ENCODE measurements around the gene EIF4E2. TPM values are rescaled to one million over a fixed set of nuclear protein-coding genes. Genes with fewer than 3 reads are reported as not detected.

EIF4E2 gene
- total and polyA plus RNA-seq, 5 donors: 32.1 to 49.4 (median 44.0) TPM

DNA sequence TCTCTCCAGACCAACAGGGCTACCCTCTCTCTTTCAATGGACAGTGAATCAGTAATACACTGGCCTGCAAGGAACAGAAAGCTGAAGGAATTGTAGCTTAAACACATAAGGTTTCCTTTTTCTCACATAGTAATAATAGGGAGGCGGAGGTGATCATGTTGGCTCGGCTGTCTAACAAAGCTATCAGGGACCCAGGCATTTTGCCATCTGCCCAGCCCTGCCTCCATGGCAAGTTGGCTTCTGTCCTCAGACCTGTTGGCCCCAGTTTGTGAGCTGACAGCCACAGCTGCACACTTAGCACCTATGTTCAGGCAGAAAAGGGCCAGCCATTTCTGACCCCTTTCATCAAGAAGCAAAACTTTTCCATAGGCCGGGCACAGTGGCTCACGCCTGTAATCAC, 13.0 kb upstream of the EIF4E2 start:
- Histone ChIP-seq H3K27me3 (ENCODE audit: control insufficient read depth, insufficient read depth) (no peaks in the 10 kb centered on the region), H3K4me3 (ENCODE audit: low read length) (no peak overlapping the region), H3K27ac (ENCODE audit: low read length) (no peak overlapping the region), H3K9me3 (ENCODE audit: control insufficient read depth, low read length) (peaks cover 2% of the 10 kb centered on the region), H3K4me1 (ENCODE audit: control insufficient read depth, insufficient read depth, low read length) (no peaks in the 10 kb centered on the region)
- ATAC-seq (no peak), DNase-seq (peak in 1 of 3 donors; percentile 69)
- 64% methylated on average over 4 of the region's 4 CpGs for WGBS
- intact Hi-C loops (cut with DNase I): no loop called here

DNA sequence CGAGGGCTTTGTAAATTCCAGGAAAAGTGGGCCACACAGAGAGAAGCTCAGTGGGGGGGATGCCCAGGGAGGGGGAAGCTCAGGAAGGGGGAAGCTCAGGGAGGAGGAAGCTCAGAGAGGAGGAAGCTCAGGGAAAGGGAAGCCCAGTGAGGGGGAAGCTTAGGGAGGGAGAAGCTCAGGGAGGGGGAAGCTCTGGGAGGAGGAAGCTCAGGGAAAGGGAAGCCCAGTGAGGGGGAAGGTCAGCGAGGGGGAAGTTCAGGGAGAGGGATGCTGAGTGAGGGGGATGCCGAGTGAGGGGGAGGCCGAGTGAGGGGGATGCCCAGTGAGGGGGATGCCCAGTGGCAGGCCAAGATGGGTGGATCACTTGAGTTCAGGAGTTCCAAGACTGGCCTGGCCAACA, 11.8 kb upstream of the EIF4E2 start:
- Histone ChIP-seq H3K27me3 (ENCODE audit: control insufficient read depth, insufficient read depth) (no peaks in the 10 kb centered on the region), H3K27ac (ENCODE audit: low read length) (no peak overlapping the region), H3K9me3 (ENCODE audit: control insufficient read depth, low read length) (peaks cover 2% of the 10 kb centered on the region), H3K4me3 (ENCODE audit: low read length) (no peak overlapping the region), H3K4me1 (ENCODE audit: control insufficient read depth, insufficient read depth, low read length) (no peaks in the 10 kb centered on the region)
- no peak for DNase-seq
- intact Hi-C loops (cut with DNase I): no loop called here
- 22% methylated on average over 4 of the region's 4 CpGs for WGBS
- no peak for ATAC-seq

DNA sequence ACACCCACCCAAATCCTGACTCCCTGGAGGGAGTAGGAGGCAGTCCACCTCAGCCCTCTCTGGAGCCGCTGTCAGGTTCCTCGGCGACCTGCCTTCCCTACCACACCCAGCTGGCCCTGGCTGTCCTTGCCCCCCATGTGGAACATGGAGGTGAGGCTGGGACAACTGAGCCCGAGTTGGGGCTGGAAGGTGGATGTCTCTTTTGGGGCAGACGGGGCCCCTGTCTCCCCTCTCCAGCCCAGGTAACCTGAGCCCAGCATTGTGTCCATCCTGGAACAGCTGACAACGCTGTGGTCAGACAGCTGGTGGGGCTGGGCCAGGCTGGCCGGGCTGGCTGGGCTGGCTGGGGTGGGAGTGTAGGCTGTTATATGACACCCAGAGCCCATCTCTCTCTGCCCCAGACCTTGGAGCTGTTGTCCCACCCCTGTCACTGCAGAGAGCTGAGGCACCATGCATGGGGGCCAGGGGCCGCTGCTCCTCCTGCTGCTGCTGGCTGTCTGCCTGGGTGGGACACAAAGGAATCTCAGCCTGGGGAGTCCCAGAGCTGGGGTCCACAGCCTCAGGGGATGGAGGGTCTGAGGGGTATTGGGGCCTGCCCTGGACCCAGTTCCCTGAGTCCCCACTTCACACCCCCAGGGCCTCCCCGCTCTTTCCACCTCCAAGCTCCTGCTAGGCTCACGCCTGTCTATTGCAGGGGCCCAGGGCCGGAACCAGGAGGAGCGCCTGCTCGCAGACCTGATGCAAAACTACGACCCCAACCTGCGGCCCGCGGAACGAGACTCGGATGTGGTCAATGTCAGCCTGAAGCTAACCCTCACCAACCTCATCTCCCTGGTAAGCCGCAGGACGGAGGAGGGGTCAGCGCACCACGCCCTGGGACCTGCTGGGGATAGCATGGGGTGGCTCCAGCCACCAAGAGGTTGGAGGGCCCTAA, 10.9 kb upstream of the EIF4E2 start, which contains the start of gene CHRNG:
CHRNG (plus strand) TSS at position 395 of the 934 bp plus-strand sequence; CDS start at position 451, 56 bp downstream.
- Histone ChIP-seq H3K4me3 (ENCODE audit: low read length) (no peak within 1 kb of the TSS), H3K27ac (ENCODE audit: low read length) (no peak within 1 kb of the TSS), H3K9me3 (ENCODE audit: control insufficient read depth, low read length) (peaks cover 2% of the 10 kb centered on the region), H3K4me1 (ENCODE audit: control insufficient read depth, insufficient read depth, low read length) (no peaks in the 10 kb centered on the region), H3K27me3 (ENCODE audit: control insufficient read depth, insufficient read depth) (no peaks in the 10 kb centered on the region)
- ATAC-seq: no peak
- DNase-seq: no peak
- WGBS: 65% methylated on average over 23 of the region's 23 CpGs
- intact Hi-C loops (cut with DNase I): no loop called here

DNA sequence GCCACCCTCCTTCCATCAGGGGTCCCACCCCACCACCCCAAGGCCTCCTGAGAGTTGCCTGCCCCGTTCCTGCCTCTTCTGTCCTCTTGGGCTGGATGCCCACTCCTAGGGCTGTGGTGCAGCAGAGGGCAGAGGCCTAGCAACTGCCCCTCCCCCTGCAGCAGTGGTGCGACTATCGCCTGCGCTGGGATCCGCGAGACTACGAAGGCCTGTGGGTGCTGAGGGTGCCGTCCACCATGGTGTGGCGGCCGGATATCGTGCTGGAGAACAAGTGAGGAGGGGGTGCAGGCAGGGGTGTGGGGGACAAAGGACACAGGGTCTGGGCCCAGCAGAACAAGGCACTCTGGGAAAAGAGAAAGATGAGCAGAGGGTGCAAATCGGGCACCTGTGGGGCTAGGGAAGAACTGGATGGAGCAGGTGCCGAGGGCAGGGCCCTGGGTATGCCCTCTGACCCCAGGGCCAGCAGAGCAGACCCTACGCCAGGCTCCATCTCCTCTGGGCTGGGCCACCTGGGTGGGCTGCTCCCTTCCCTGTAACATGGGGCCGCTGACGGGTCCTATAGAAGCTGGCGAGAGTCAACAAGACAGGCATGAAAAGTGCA, 9.9 kb upstream of the EIF4E2 start:
- no peak overlapping the region for H3K4me3 ChIP-seq (ENCODE audit: low read length)
- intact Hi-C loops (cut with DNase I): no loop called here
- H3K9me3 ChIP-seq (ENCODE audit: control insufficient read depth, low read length): peaks cover 2% of the 10 kb centered on the region
- DNase-seq (peak in 1 of 3 donors; percentile 36), ATAC-seq (no peak)
- no peaks in the 10 kb centered on the region for H3K27me3 ChIP-seq (ENCODE audit: control insufficient read depth, insufficient read depth)
- WGBS: 87% methylated on average over 17 of the region's 17 CpGs
- H3K4me1 ChIP-seq (ENCODE audit: control insufficient read depth, insufficient read depth, low read length): no peaks in the 10 kb centered on the region
- H3K27ac ChIP-seq (ENCODE audit: low read length): no peak overlapping the region

DNA sequence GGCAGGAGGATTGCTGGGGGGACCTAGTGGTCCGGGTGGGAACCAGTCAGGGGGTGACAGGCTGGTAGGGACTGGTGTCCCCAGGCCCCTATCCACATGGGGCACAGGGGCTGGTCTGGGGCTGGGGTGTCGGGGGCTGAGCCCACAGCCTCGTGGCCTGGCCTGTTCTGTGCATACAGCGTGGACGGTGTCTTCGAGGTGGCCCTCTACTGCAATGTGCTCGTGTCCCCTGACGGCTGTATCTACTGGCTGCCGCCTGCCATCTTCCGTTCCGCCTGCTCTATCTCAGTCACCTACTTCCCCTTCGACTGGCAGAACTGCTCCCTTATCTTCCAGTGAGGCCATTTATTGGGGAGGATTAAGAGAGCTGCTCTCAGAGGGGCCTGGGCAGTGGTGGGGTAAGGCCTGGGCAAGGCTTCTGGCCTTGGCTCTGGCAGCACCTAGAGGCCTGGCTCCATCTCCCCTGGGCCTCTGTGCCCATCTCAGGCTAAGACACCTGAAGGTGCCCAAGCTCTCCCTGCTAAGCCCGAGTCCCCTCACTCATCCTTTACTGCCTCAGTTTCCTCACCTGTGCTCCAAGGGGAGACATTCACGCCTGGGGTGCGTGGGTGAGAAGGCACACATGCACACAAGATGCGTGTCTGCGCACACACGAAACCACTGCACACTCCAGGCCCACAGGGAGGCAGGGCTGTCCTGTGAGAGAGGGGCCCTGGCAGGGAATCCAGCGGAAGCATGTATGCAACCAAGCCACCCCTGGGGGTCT, 9.1 kb upstream of the EIF4E2 start:
- Histone ChIP-seq H3K27me3 (ENCODE audit: control insufficient read depth, insufficient read depth) (no peaks in the 10 kb centered on the region), H3K27ac (ENCODE audit: low read length) (no peak overlapping the region), H3K4me3 (ENCODE audit: low read length) (no peak overlapping the region), H3K9me3 (ENCODE audit: control insufficient read depth, low read length) (no peaks in the 10 kb centered on the region), H3K4me1 (ENCODE audit: control insufficient read depth, insufficient read depth, low read length) (no peaks in the 10 kb centered on the region)
- 54% methylated on average over 19 of the region's 19 CpGs for WGBS
- no peak for DNase-seq
- intact Hi-C loops (cut with DNase I): no loop called here
- no peak for ATAC-seq

DNA sequence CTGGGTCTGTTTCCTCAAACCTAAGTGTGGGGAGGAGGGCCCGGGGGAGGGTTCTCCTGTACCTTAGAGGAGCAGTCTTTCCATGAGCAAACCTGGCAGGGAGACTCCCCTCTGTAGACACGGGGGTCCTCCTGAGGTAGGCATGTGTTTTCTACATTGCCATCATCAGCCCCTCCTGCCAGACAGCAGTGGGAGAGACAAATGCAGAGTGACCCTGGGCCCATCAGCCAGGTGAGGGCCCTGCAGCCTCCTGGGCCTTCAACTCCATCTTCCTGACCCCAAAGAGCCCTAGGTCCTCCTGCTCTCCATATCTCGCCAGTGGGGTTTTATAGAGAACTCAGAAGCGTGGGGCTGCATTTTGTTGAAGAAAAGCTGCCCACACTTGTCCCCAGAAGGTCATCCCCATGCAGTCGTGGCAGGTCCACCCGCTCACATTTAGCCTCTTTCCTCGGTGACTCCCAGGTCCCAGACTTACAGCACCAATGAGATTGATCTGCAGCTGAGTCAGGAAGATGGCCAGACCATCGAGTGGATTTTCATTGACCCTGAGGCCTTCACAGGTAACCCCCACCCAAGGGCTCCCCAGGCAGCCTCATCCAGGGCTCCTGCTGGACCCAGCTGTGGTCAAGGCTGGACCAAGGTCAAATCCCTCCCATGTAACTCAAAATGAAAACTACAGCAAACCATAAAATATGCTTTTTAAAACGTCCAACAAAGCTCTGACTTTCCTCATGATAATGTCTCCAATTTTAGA, 8.4 kb upstream of the EIF4E2 start:
- intact Hi-C loops (cut with DNase I): no loop called here
- no peaks in the 10 kb centered on the region for H3K9me3 ChIP-seq (ENCODE audit: control insufficient read depth, low read length)
- H3K27ac ChIP-seq (ENCODE audit: low read length): no peak overlapping the region
- 61% methylated on average over 9 of the region's 9 CpGs for WGBS
- no peak overlapping the region for H3K4me3 ChIP-seq (ENCODE audit: low read length)
- no peaks in the 10 kb centered on the region for H3K27me3 ChIP-seq (ENCODE audit: control insufficient read depth, insufficient read depth)
- DNase-seq (no peak), ATAC-seq (no peak)
- no peaks in the 10 kb centered on the region for H3K4me1 ChIP-seq (ENCODE audit: control insufficient read depth, insufficient read depth, low read length)

DNA sequence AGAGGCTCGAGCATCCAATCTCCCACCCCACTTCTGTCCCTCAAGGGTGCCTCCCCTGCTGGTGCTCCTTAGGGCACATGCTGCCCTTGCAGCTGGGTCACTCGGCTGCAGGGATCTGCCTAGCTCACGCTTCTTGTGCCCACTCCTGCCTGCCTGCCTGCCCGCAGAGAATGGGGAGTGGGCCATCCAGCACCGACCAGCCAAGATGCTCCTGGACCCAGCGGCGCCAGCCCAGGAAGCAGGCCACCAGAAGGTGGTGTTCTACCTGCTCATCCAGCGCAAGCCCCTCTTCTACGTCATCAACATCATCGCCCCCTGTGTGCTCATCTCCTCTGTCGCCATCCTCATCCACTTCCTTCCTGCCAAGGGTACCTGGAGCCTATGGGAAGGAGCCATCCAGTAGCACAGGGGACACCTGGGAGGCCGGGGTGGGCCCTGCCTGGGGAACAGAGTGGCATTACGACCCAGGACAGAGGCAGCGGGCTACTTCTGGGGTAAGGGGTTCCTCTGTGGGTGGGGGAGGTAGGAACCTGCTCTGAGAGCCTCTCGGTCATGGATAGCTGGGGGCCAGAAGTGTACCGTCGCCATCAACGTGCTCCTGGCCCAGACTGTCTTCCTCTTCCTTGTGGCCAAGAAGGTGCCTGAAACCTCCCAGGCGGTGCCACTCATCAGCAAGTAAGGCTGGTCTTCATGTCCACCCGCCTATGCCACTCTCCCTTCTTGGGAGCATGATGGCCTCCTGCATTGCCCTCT, 7.6 kb upstream of the EIF4E2 start:
- intact Hi-C loops (cut with DNase I): no loop called here

DNA sequence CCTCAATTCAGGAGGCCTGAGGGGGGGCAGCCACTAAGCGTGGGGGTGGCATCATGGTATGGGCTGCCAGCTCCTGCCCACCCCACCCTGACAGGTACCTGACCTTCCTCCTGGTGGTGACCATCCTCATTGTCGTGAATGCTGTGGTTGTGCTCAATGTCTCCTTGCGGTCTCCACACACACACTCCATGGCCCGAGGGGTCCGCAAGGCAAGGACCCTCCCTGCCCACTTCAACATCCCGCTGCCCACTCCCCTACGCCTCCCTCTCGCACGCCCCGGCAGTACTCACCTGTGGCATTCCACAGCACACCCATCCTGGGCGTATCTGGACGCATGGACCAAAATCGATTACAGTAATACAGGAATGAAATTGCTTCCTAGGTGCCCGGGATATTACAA, 7.0 kb upstream of the EIF4E2 start:
- DNase-seq (peak in 2 of 3 donors; percentile 6 to 46), ATAC-seq (no peak)
- H3K27ac ChIP-seq (ENCODE audit: low read length): no peak overlapping the region
- no peak overlapping the region for H3K4me3 ChIP-seq (ENCODE audit: low read length)
- no peaks in the 10 kb centered on the region for H3K4me1 ChIP-seq (ENCODE audit: control insufficient read depth, insufficient read depth, low read length)
- intact Hi-C loops (cut with DNase I): no loop called here
- 90% methylated on average over 14 of the region's 14 CpGs for WGBS
- no peaks in the 10 kb centered on the region for H3K27me3 ChIP-seq (ENCODE audit: control insufficient read depth, insufficient read depth)
- H3K9me3 ChIP-seq (ENCODE audit: control insufficient read depth, low read length): no peaks in the 10 kb centered on the region

More for the DNA sequence above, 7.6 kb upstream of the EIF4E2 start:
- no peaks in the 10 kb centered on the region for H3K9me3 ChIP-seq (ENCODE audit: control insufficient read depth, low read length)
- H3K4me1 ChIP-seq (ENCODE audit: control insufficient read depth, insufficient read depth, low read length): no peaks in the 10 kb centered on the region
- WGBS: 87% methylated on average over 20 of the region's 20 CpGs
- no peaks in the 10 kb centered on the region for H3K27me3 ChIP-seq (ENCODE audit: control insufficient read depth, insufficient read depth)
- no peak overlapping the region for H3K27ac ChIP-seq (ENCODE audit: low read length)
- H3K4me3 ChIP-seq (ENCODE audit: low read length): no peak overlapping the region
- ATAC-seq (no peak), DNase-seq (peak in 2 of 3 donors; percentile 5 to 28)

DNA sequence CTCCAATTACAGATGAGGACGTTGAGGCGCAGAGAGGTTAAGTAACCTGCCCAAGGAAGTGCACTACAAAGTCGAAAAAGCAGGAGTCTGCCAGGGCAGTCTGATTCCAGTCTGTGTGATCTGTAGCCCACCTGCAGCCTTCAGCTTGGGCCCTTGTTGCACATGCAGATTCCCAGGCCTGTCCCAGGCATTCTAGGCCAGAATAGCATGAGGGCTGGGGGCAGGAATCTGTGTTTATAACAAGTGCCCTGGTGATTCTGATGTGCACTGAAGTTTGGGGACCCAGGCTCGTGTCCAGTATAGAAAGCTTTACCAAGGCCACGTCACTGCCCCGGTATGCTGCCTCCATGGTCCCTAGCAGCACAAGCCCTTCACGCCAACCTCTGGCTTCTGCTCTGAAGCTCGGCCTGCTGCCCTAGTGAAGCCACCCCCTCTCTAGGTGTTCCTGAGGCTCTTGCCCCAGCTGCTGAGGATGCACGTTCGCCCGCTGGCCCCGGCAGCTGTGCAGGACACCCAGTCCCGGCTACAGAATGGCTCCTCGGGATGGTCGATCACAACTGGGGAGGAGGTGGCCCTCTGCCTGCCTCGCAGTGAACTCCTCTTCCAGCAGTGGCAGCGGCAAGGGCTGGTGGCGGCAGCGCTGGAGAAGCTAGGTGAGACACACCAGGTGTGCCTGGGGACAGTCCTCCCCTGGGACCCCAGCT, 6.4 kb upstream of the EIF4E2 start:
- Histone ChIP-seq H3K4me1 (ENCODE audit: control insufficient read depth, insufficient read depth, low read length) (no peaks in the 10 kb centered on the region), H3K27ac (ENCODE audit: low read length) (no peak overlapping the region), H3K4me3 (ENCODE audit: low read length) (no peak overlapping the region), H3K27me3 (ENCODE audit: control insufficient read depth, insufficient read depth) (no peaks in the 10 kb centered on the region), H3K9me3 (ENCODE audit: control insufficient read depth, low read length) (no peaks in the 10 kb centered on the region)
- ATAC-seq (no peak), DNase-seq (peak in 2 of 3 donors; percentile 16 to 54)
- 91% methylated on average over 19 of the region's 19 CpGs for WGBS
- intact Hi-C loops (cut with DNase I): no loop called here

Data from right cardiac atrium (tissue), 5 donors.